Dermis microvascular lymphatic vessel endothelial cell (primary cell): ENCODE data around the gene UCKL1. TPM values are rescaled to one million over a fixed set of nuclear protein-coding genes. Genes with fewer than 3 reads are reported as not detected.
A peak's percentile ranks its signal among the peaks of the same experiment; 100 is the strongest.
"Not testable (repeated sequence)": the region's sequence is repeated elsewhere in the genome, so short reads cannot be mapped to it uniquely, and the experiment has no call there.

ENCODE experiments used
- DNase-seq, 2 donors: peaks; one replicate each; pipeline versions ENCODE4 v3.0.0 to v3.0.0-alpha.2; 2010; ENCODE audit warnings: low read depth in 2 of 2
- total RNA-seq: library from RNA; depleted of rRNA; stranded (reverse); fragments of >200 nt; gene quantifications from 2 replicates; pipeline ENCODE4 v1.2.1, GENCODE V29; 2014

The UCKL1 gene
- 26.6 and 45.0 TPM in 2 replicates for total RNA-seq

- peak; percentile 80 to 95 for DNase-seq
These were observed at the start of gene UCKL1 for GRCh38 chr20:63955827-63956663. UCKL1 (minus strand) TSS chr20:63956416; CDS start chr20:63956372, 44 bp downstream.

GRCh38 chr20:64005394-64005793, 49.2 kb upstream of the UCKL1 start:
- DNase-seq: no peak

- no peak for DNase-seq
These were observed 47.9 kb upstream of the UCKL1 start for GRCh38 chr20:64003960-64004725.

- no peak for DNase-seq
These were observed 45.4 kb upstream of the UCKL1 start for GRCh38 chr20:64001607-64002011.

DNA sequence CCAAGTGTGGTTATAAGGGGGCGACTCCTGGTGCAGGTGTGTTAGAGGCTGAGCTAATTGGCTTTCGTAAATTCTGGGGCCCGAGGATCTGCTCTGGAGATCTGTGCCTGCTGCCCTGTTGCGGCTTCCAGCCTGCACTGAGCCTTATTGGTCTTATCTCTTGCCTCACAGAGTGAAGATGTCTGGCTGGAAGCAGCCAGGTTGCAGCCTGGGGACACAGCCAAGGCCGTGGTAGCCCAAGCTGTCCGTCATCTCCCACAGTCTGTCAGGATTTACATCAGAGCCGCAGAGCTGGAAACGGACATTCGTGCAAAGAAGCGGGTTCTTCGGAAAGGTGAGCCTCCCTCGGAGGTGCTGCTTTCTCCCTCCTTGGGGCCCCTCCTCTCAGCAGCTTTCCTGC, 44.7 kb upstream of the UCKL1 start:
- no peak for DNase-seq

GRCh38 chr20:63982937-63983336, 26.7 kb upstream of the UCKL1 start:
- no peak for DNase-seq

GRCh38 chr20:63980806-63981728, 24.9 kb upstream of the UCKL1 start, which contains the start of gene PRPF6:
PRPF6 (plus strand) TSS chr20:63981132; CDS start chr20:63981246, 114 bp downstream.
- peak; percentile 89 to 97 for DNase-seq

- DNase-seq: no peak
These were observed 24.1 kb upstream of the UCKL1 start for GRCh38 chr20:63980317-63980805.

- DNase-seq: peak in 1 of 2 donors; percentile 35
These were observed 23.5 kb upstream of the UCKL1 start, which contains the start of gene SAMD10 for GRCh38 chr20:63979557-63980316. SAMD10 (minus strand) TSS chr20:63979642; CDS start chr20:63979467, 175 bp downstream.

GRCh38 chr20:63979229-63979556, 23.0 kb upstream of the UCKL1 start:
- DNase-seq: no peak

GRCh38 chr20:63978319-63979228, 22.4 kb upstream of the UCKL1 start:
- DNase-seq: peak; percentile 39 to 58

DNA sequence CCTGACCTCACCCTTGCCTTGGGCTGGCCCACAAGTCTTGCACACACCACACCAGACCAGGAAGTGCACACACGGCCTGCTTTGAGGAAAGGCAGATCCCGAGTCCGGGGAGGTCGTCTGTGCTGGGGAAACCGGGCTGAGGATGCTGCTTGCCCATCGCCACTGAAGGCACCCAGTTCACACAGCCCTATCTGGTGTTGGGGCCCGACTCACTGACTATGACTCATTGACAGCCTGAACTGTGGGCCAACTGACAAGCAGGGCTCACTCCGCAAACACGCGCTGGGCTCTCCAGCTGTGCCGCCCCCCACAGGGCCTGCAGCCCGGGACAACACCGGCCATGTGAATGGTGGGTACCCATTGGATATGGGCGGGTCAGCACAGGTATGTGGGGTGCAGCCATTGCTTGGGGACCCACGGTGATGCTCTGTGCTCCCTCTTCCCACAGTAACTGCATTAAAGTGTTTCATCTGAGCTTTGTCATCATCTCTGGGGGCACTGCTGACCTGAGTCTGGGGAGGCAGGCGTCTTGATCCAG, 21.6 kb upstream of the UCKL1 start:
- no peak for DNase-seq

- DNase-seq: no peak
These were observed 20.9 kb upstream of the UCKL1 start for GRCh38 chr20:63976980-63977738.

GRCh38 chr20:63976511-63976910, 20.3 kb upstream of the UCKL1 start:
- DNase-seq: not testable (repeated sequence)

DNA sequence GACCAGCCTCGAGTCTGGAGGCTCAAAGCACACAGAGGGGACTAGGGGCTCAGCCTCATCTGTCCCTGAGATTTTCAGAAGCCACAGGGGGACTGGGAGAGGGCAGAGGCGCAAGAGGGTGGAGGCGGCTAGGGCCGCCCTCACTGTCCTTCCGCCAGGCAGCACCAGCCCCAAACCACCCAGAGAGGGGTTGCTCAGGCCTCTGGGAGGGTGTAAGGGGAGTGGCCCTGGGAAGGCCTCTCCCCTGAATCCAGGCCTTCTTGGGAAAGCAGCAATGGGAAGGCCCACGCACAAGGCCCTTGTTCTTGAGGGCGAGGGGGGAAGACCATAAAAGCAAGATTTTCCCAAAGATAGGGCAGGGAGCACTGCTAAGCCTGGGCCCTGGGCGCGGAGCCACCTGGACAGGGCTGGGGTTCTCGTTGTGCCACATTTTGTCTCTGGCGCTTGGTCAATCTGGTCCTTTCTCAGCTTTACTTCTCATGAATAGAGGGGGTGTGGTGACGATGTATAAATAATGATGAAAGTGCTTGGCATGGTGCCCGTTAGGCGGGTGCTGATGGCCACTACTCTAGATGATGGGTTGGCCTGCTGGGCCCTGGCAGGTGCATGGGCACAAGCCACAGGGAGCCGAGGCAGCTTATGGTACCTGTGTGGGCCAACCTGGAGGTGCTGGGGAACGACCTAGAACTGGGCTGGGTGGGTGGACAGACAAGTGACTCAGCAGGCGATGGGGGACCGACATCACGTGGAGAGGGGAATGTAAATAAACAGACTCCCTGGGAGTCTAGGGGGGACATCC, 18.4 kb upstream of the UCKL1 start:
- DNase-seq: no peak

DNA sequence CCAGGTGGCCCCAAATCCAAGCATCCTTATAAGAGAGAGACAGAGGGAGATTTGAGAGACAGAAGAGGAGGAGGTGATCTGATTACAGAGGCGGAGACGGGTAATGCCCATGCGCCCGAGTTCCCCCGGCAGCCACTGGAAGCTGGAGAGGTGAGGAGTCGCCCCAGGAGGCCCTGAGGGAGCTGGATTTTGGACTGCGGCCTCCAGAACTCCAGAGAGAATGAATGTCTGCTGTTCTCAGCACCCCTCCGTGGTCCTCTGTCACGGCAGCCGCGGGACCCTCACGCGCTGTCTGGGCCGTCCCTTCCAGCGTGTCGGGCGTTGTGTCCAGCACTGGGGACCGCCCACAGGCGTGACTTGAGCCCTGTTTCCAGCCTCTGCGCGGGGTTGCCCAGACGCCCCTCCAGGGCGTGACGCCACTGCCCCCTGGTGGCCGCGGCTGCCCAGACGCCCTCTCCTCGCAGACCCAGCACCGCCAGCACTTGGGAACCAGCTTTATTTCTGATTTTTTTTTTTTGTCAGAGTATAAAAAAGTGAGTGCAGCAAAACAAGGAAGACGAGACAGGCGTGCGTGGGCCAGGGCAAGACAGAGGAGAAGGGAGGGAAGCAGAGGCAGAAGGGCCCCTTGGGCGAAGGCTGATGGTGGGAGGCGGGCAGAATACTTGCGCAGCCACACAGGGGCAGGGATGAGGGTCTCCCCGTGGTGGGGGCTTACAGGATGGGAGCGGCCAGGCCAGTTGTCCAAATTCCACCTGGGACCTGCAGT, 17.6 kb upstream of the UCKL1 start:
- peak; percentile 67 to 88 for DNase-seq

DNA sequence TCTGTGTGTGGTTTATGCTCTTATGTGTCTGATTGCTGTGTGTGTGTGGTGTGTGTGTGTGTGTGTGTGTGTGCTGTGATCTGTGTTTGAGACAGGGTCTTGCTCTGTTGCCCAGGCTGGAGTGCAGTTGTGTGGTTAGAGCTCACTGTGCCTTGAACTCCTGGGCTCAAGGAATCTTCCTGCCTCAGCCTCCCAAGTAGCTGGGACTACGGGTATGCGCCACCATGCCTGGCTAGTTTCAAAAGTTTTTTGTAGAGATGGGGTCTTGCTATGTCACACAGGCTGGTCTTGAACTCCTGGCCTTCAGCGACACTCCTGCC, 16.9 kb upstream of the UCKL1 start:
- DNase-seq: no peak
